SK-N-MC (cell line): Measurements from ENCODE around the gene FHOD3.

Experiments
- EZH2 ChIP-seq: fragments of 200-600 bp; sonication (generic); IDR thresholded peaks from one replicate; pipeline ENCODE4 v1.6.1; 2017; ENCODE audit warnings: antibody characterized with exemption
- POLR2AphosphoS5 ChIP-seq: IDR thresholded peaks from 2 replicates; pipeline ENCODE4 v1.6.1; 2012; ENCODE audit warnings: mild to moderate bottlenecking, low read depth, low read length, borderline replicate concordance

- TF ChIP-seq EZH2, result no peak
- no peak for TF ChIP-seq POLR2AphosphoS5
Measured at GRCh38 chr18:36457683-36458082, 160.2 kb downstream of the FHOD3 start.
